H1 (cell line): ENCODE measurements around the gene SLC4A9. TPM values are rescaled to one million over a fixed set of nuclear protein-coding genes. Genes with fewer than 3 reads are reported as not detected.

Experiments used
- ASH2L ChIP-seq: fragments of 200-600, 300-600 bp; sonication (generic); IDR thresholded peaks from one replicate; pipeline ENCODE4 v1.7.1; 2017; ENCODE audit warnings: low read length
- CHD7 ChIP-seq: fragments of 300-600 bp; sonication (generic); IDR thresholded peaks from 2 replicates; pipeline ENCODE4 v1.7.1; 2012; ENCODE audit warnings: low read length, moderate library complexity, mild to moderate bottlenecking, inconsistent platforms; ENCODE audit not compliant: insufficient replicate concordance
- CTCF ChIP-seq, 3 experiments: IDR thresholded peaks; 1 replicate in 2 of 3; 2 replicates in 1 of 3; pipeline versions ENCODE4 v1.5.1 to v1.6.1; 2011; ENCODE audit warnings: low read length in 3 of 3, mild to moderate bottlenecking in 3 of 3, inconsistent platforms in 2 of 3, low read depth in 1 of 3, moderate library complexity in 1 of 3; ENCODE audit not compliant: insufficient read depth in 1 of 3; ENCODE audit errors: control extremely low read depth in 1 of 3
- E2F6 ChIP-seq: IDR thresholded peaks from 2 replicates; pipeline ENCODE4 v1.6.1; 2012; ENCODE audit warnings: inconsistent platforms
- JUN ChIP-seq: IDR thresholded peaks from 2 replicates; pipeline ENCODE4 v1.6.1; 2011; ENCODE audit warnings: low read depth, mild to moderate bottlenecking, improper control_type of control experiment, low read length
- POU5F1 ChIP-seq: IDR thresholded peaks from 2 replicates; pipeline ENCODE4 v1.6.1; 2011; ENCODE audit warnings: low read depth, mild to moderate bottlenecking, low read length, moderate library complexity
- polyA plus RNA-seq, 7 experiments: library from polyadenylated mRNA; depleted of rRNA in 3 of 7; stranded (reverse) in 5 of 7; unstranded in 2 of 7; fragments of >200 nt in 5 of 7; fragments of 200-250 nt in 2 of 7; gene quantifications; 1 replicate in 5 of 7; 2 replicates in 1 of 7; 4 replicates in 1 of 7; pipeline versions ENCODE4 v1.2.1 to v1.2.3, GENCODE V29; 2011 to 2013; ENCODE audit warnings: missing spikeins in 2 of 7, mixed read lengths in 2 of 7
- total RNA-seq: library from RNA; stranded (reverse); fragmentation: NEBNext Ultra II Directional; extraction: Animal tissue kit (Norgen Biotek cat#: 25700); gene quantifications from 2 replicates; pipeline ENCODE4 v1.2.1, GENCODE V29; 2021

SLC4A9 gene
- total and polyA plus RNA-seq, 2 of the 8 experiments (the other 6 are each of a cell fraction or from before 2014, with no cell fraction given): 0.15 to 0.28 TPM

GRCh38 chr5:140324041-140324600 lies 35.9 kb upstream of the SLC4A9 start (continued):
- TF ChIP-seq ASH2L (no peak), E2F6 (no peak), CHD7 (no peak), JUN (no peak), CTCF (IDR thresholded peaks at IDR 0.05; ENCODE audit: control extremely low read depth in 1 of 3, insufficient read depth in 1 of 3, low read depth in 1 of 3, low read length in 3 of 3) (no peak), POU5F1 (no peak)
